GM12878 (cell line): Measurements from ENCODE around the gene CLSTN2. TPM values are rescaled to one million over a fixed set of nuclear protein-coding genes. Genes with fewer than 3 reads are reported as not detected.

ENCODE experiments used
- ATAC-seq: fragments of 200-7000 bp; cut with Tn5 transposase; 3 replicates; pipeline ENCODE4 v1.9.1; 2020; ENCODE audit warnings: mild to moderate bottlenecking, moderate library complexity
- BruUV-seq: library from RNA; stranded (reverse); fragments of 400-500 nt; replicated peaks from 2 replicates; lab custom pipeline; 2021; lab: Mats Ljungman, UMichigan
- CTCF ChIA-PET: fragments of 300-600 bp; sonication (Branson Sonifier 250); formaldehyde crosslinking; extraction: SDS; loops from one replicate; lab custom pipeline; 2021; ENCODE audit warnings: inconsistent platforms; lab: Yijun Ruan, JAX
- POLR2A ChIA-PET: fragments of 350-600 bp; formaldehyde crosslinking; extraction: SDS; loops from one replicate; lab custom pipeline; 2021; ENCODE audit warnings: inconsistent platforms; lab: Charles Lee
- RAD21 ChIA-PET: fragments of 300-600 bp; sonication (Branson Sonifier 250); formaldehyde crosslinking; loops from one replicate; lab custom pipeline; 2023; ENCODE audit warnings: antibody characterized with exemption; ENCODE audit not compliant: unreplicated experiment; lab: Charles Lee
- SMC1A ChIA-PET: fragments of 300-600 bp; sonication (Branson Sonifier 250); formaldehyde crosslinking; loops from one replicate; lab custom pipeline; 2023; ENCODE audit not compliant: unreplicated experiment, uncharacterized antibody; lab: Charles Lee
- DNase-seq: peaks from one replicate; pipeline ENCODE4 v3.0.0-alpha.2; 2011; ENCODE audit warnings: low read depth, low spot score
- FAIRE-seq: peaks from 3 replicates; lab custom pipeline; 2011; peaks lifted over from hg19 to GRCh38; lab: Jason Lieb, UNC
- H2AFZ ChIP-seq: 2 replicates; pipeline ENCODE4 v1.6.0; 2011; ENCODE audit warnings: low read depth, low read length, control low read depth; ENCODE audit not compliant: control insufficient read depth
- H3K27ac ChIP-seq: 2 replicates; pipeline ENCODE4 v1.5.1; 2011; ENCODE audit warnings: control low read depth; ENCODE audit not compliant: control insufficient read depth, insufficient read depth
- H3K27me3 ChIP-seq, 2 experiments: replicated peaks in 1 of 2; 2 replicates each; pipeline versions ENCODE4 v1.6.0 to v1.6.1; 2011; ENCODE audit warnings: low read length in 1 of 2; ENCODE audit not compliant: control insufficient read depth in 2 of 2, insufficient read depth in 2 of 2
- H3K36me3 ChIP-seq, 2 experiments: 2 replicates each; pipeline ENCODE4 v1.5.1; 2011; ENCODE audit warnings: low read length in 1 of 2; ENCODE audit not compliant: control insufficient read depth in 2 of 2, insufficient read depth in 2 of 2
- H3K4me1 ChIP-seq: 2 replicates; pipeline ENCODE4 v1.6.1; 2011; ENCODE audit warnings: mild to moderate bottlenecking, low read length, moderate library complexity, mixed read lengths; ENCODE audit not compliant: control insufficient read depth, insufficient read depth
- H3K4me2 ChIP-seq: 2 replicates; pipeline ENCODE4 v1.6.0; 2011; ENCODE audit warnings: control low read depth; ENCODE audit not compliant: control insufficient read depth, insufficient read depth
- H3K4me3 ChIP-seq: fragments of 200-600 bp; sonication (generic); 2 replicates; pipeline ENCODE4 v1.5.1; 2016
- H3K79me2 ChIP-seq: 2 replicates; pipeline ENCODE4 v1.6.0; 2011; ENCODE audit warnings: low read length; ENCODE audit not compliant: control insufficient read depth, insufficient read depth
- H3K9ac ChIP-seq: 2 replicates; pipeline ENCODE4 v1.8.0; 2011; ENCODE audit warnings: low read length, control low read depth, mixed read lengths; ENCODE audit not compliant: control insufficient read depth, insufficient read depth
- H3K9me3 ChIP-seq: replicated peaks from 3 replicates; pipeline ENCODE4 v1.5.1; 2011; ENCODE audit warnings: mild to moderate bottlenecking, low read length; ENCODE audit not compliant: control insufficient read depth, insufficient read depth
- H4K20me1 ChIP-seq: 2 replicates; pipeline ENCODE4 v1.6.0; 2011; ENCODE audit not compliant: control insufficient read depth, insufficient read depth
- BRCA1 ChIP-seq: IDR thresholded peaks from 2 replicates; pipeline ENCODE4 v1.6.1; 2011; ENCODE audit warnings: low read depth, low read length, improper control_type of control experiment
- CTCF ChIP-seq, 3 experiments: IDR thresholded peaks in 2 of 3; conservative IDR thresholded peaks in 1 of 3; 2 replicates each; pipeline ENCODE4 v1.5.1; 2011; ENCODE audit warnings: low read depth in 3 of 3, low read length in 3 of 3, mild to moderate bottlenecking in 3 of 3, control low read depth in 2 of 3, moderate library complexity in 2 of 3, inconsistent platforms in 1 of 3, mixed read lengths in 1 of 3; ENCODE audit not compliant: control insufficient read depth in 2 of 3, insufficient read depth in 1 of 3; ENCODE audit errors: extremely low read depth in 1 of 3
- ELK1 ChIP-seq: IDR thresholded peaks from 2 replicates; pipeline ENCODE4 v1.6.1; 2012; ENCODE audit warnings: low read depth, low read length, improper control_type of control experiment
- ETV6 ChIP-seq, 2 experiments: fragments of 450-650 bp in 1 of 2; IDR thresholded peaks in 1 of 2; conservative IDR thresholded peaks in 1 of 2; 2 replicates each; pipeline ENCODE4 v1.6.1; 2014; ENCODE audit warnings: antibody characterized with exemption in 1 of 2, borderline replicate concordance in 1 of 2, low read depth in 1 of 2, mild to moderate bottlenecking in 1 of 2, moderate library complexity in 1 of 2
- SMC3 ChIP-seq: IDR thresholded peaks from 2 replicates; pipeline ENCODE4 v1.6.1; 2011; ENCODE audit warnings: low read length, improper control_type of control experiment, borderline replicate concordance
- YY1 ChIP-seq: IDR thresholded peaks from 2 replicates; pipeline ENCODE4 v1.6.1; 2011; ENCODE audit warnings: low read depth, mild to moderate bottlenecking, low read length
- ZNF384 ChIP-seq: IDR thresholded peaks from 2 replicates; pipeline ENCODE4 v1.6.1; 2012; ENCODE audit warnings: low read depth, mild to moderate bottlenecking, low read length, improper control_type of control experiment, borderline replicate concordance
- WGBS: methylation state at CpG from one replicate; pipeline ENCODE4 v1.1.6; 2016; ENCODE audit warnings: low lambda C conversion rate; ENCODE audit not compliant: insufficient replicate concordance, insufficient coverage; ENCODE audit errors: missing lambda C conversion rate; 5-methylcytosine and 5-hydroxymethylcytosine counted together
- in situ Hi-C: fragments of 300-500 bp; cut with MboI; formaldehyde crosslinking; loops from 9 replicates; pipeline ENCODE4 v1.14.3; 2018; ENCODE audit warnings: mixed read lengths
- intact Hi-C: fragments of 100-400 bp; cut with micrococcal nuclease; formaldehyde crosslinking; loops from one replicate; pipeline ENCODE4 v1.14.2; 2022; ENCODE audit not compliant: unreplicated experiment
- polyA plus RNA-seq, 11 experiments: library from polyadenylated mRNA; depleted of rRNA in 4 of 11; unstranded in 6 of 11; stranded (reverse) in 5 of 11; fragments of >200 nt; fragmentation: Nextera tagmentation in 4 of 11; fragmentation: Illumina TruSeq in 1 of 11; extraction: Ambion mirVana in 4 of 11; extraction: Trizol in 1 of 11; gene quantifications; 1 replicate in 1 of 11; 2 replicates in 10 of 11; pipeline versions ENCODE4 v1.2.1 to v1.2.3, GENCODE V29; 2011 to 2016; ENCODE audit warnings: inconsistent platforms in 2 of 11, missing spikeins in 2 of 11, low read depth in 1 of 11
- total RNA-seq, 4 experiments: library from RNA; depleted of rRNA in 3 of 4; stranded (reverse); fragments of >200 nt in 3 of 4; fragmentation: Illumina TruSeq in 1 of 4; extraction: Trizol in 1 of 4; gene quantifications; 2 replicates each; pipeline versions ENCODE4 v1.2.1 to v1.2.3, GENCODE V29; 2013 to 2021
- TF ChIP-seq, protein P1 (sequence below): IDR thresholded peaks from 2 replicates; pipeline ENCODE4 v1.6.1; 2012; ENCODE audit warnings: improper control_type of control experiment, low read depth, low read length; ENCODE audit not compliant: insufficient replicate concordance
- TF ChIP-seq, protein P2 (sequence below): fragments of 450-650 bp; IDR thresholded peaks from 2 replicates; pipeline ENCODE4 v1.6.1; 2017; ENCODE audit warnings: mild to moderate bottlenecking, moderate library complexity

CLSTN2 gene
- total and polyA plus RNA-seq, 10 of the 15 experiments (the other 5 are each of a cell fraction or from before 2014, with no cell fraction given) = under 0.01 to 0.10 (median under 0.01) TPM; not detected in 5

- intact Hi-C loops (loop anchor here (1.0 to 5.0 kb wide), 4 partner anchors 88 to 734 kb away; no protein-coding TSS in a partner anchor), in situ Hi-C loops (loop anchor here (25.0 kb wide), 2 partner anchors 609 to 734 kb away; no protein-coding TSS in a partner anchor)
- Histone ChIP-seq H3K79me2 (no peaks in the 10 kb centered on the region), H2AFZ (no peak overlapping the region), H3K9ac (no peak overlapping the region), H4K20me1 (no peaks in the 10 kb centered on the region), H3K4me1 (no peaks in the 10 kb centered on the region), H3K27ac (no peak overlapping the region), H3K4me3 (no peak overlapping the region), H3K36me3 (no peaks in the 10 kb centered on the region), H3K9me3 (no peaks in the 10 kb centered on the region), H3K4me2 (no peak overlapping the region), H3K27me3 (peaks cover 0 to 2% of the 10 kb centered on the region in 2 experiments; a peak in 2 of 4 replicates)
- no TSS peak for BruUV-seq
- ChIA-PET SMC1A (interaction anchor here (0.7 to 3.2 kb wide), 30 partner anchors 8 to 736 kb away, joined by 3 to 40 read pairs (median 4); no protein-coding TSS in a partner anchor), CTCF (interaction anchor here (0.6 to 3.9 kb wide), 39 partner anchors 8 to 736 kb away, joined by 3 to 72 read pairs (median 6); no protein-coding TSS in a partner anchor), RAD21 (interaction anchor here (0.8 to 5.0 kb wide), 16 partner anchors 23 to 736 kb away, joined by 3 to 41 read pairs (median 4); no protein-coding TSS in a partner anchor), POLR2A (interaction anchor here (1.0 kb wide), 1 partner anchor 24 kb away, joined by 3 read pairs; no protein-coding TSS in a partner anchor)
- DNase-seq = no peak
- WGBS = 7% methylated on average over 5 of the region's 5 CpGs
- ATAC-seq = peak; percentile 95
- FAIRE-seq = peak; percentile 93
- TF ChIP-seq BRCA1 (no peak), YY1 (peak; percentile 59; the same call in 1 of the 2 replicates), ETV6 (conservative IDR thresholded peaks at IDR 0.05 in 1 of 2, IDR thresholded peaks at IDR 0.05 in 1 of 2; ENCODE audit: borderline replicate concordance in 1 of 2, low read depth in 1 of 2) (no peak), ZNF384 (no peak), ELK1 (no peak), SMC3 (peak; percentile 89), CTCF (IDR thresholded peaks at IDR 0.05 in 2 of 3, conservative IDR thresholded peaks at IDR 0.05 in 1 of 3; ENCODE audit: control insufficient read depth in 2 of 3, extremely low read depth in 1 of 3, insufficient read depth in 1 of 3, low read depth in 3 of 3, low read length in 3 of 3) (peak; percentile 71 to 84 (median 72))
- TF ChIP-seq, protein P1, sequence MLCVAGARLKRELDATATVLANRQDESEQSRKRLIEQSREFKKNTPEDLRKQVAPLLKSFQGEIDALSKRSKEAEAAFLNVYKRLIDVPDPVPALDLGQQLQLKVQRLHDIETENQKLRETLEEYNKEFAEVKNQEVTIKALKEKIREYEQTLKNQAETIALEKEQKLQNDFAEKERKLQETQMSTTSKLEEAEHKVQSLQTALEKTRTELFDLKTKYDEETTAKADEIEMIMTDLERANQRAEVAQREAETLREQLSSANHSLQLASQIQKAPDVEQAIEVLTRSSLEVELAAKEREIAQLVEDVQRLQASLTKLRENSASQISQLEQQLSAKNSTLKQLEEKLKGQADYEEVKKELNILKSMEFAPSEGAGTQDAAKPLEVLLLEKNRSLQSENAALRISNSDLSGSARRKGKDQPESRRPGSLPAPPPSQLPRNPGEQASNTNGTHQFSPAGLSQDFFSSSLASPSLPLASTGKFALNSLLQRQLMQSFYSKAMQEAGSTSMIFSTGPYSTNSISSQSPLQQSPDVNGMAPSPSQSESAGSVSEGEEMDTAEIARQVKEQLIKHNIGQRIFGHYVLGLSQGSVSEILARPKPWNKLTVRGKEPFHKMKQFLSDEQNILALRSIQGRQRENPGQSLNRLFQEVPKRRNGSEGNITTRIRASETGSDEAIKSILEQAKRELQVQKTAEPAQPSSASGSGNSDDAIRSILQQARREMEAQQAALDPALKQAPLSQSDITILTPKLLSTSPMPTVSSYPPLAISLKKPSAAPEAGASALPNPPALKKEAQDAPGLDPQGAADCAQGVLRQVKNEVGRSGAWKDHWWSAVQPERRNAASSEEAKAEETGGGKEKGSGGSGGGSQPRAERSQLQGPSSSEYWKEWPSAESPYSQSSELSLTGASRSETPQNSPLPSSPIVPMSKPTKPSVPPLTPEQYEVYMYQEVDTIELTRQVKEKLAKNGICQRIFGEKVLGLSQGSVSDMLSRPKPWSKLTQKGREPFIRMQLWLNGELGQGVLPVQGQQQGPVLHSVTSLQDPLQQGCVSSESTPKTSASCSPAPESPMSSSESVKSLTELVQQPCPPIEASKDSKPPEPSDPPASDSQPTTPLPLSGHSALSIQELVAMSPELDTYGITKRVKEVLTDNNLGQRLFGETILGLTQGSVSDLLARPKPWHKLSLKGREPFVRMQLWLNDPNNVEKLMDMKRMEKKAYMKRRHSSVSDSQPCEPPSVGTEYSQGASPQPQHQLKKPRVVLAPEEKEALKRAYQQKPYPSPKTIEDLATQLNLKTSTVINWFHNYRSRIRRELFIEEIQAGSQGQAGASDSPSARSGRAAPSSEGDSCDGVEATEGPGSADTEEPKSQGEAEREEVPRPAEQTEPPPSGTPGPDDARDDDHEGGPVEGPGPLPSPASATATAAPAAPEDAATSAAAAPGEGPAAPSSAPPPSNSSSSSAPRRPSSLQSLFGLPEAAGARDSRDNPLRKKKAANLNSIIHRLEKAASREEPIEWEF = no peak
- TF ChIP-seq, protein P2, sequence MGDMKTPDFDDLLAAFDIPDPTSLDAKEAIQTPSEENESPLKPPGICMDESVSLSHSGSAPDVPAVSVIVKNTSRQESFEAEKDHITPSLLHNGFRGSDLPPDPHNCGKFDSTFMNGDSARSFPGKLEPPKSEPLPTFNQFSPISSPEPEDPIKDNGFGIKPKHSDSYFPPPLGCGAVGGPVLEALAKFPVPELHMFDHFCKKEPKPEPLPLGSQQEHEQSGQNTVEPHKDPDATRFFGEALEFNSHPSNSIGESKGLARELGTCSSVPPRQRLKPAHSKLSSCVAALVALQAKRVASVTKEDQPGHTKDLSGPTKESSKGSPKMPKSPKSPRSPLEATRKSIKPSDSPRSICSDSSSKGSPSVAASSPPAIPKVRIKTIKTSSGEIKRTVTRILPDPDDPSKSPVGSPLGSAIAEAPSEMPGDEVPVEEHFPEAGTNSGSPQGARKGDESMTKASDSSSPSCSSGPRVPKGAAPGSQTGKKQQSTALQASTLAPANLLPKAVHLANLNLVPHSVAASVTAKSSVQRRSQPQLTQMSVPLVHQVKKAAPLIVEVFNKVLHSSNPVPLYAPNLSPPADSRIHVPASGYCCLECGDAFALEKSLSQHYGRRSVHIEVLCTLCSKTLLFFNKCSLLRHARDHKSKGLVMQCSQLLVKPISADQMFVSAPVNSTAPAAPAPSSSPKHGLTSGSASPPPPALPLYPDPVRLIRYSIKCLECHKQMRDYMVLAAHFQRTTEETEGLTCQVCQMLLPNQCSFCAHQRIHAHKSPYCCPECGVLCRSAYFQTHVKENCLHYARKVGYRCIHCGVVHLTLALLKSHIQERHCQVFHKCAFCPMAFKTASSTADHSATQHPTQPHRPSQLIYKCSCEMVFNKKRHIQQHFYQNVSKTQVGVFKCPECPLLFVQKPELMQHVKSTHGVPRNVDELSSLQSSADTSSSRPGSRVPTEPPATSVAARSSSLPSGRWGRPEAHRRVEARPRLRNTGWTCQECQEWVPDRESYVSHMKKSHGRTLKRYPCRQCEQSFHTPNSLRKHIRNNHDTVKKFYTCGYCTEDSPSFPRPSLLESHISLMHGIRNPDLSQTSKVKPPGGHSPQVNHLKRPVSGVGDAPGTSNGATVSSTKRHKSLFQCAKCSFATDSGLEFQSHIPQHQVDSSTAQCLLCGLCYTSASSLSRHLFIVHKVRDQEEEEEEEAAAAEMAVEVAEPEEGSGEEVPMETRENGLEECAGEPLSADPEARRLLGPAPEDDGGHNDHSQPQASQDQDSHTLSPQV = no peak
Measured at GRCh38 chr3:140128631-140129030, 193.6 kb downstream of the CLSTN2 start.
